ENCODE data around the gene MKLN1.

GRCh38 chr7:131338173-131338572 is 10.5 kb downstream of the MKLN1 start:
- TF ChIP-seq CTCF (conservative IDR thresholded peaks at IDR 0.05; ENCODE audit: low read depth, low read length) (no peak), EZH2 (IDR thresholded peaks at IDR 0.05; ENCODE audit: borderline replicate concordance, low read depth, low read length, poor library complexity, severe bottlenecking) (no peak)
